Measurements from ENCODE around the gene SERBP1. TPM values are rescaled to one million over a fixed set of nuclear protein-coding genes. Genes with fewer than 3 reads are reported as not detected.

SERBP1 gene
- total RNA-seq, 1 experiment from 2014 or later = 303 TPM

GRCh38 chr1:67407498-67407897 is 22.7 kb downstream of the SERBP1 start:
- no peak for DNase-seq (ENCODE audit: low read depth)

GRCh38 chr1:67405473-67406245 is 24.5 kb downstream of the SERBP1 start:
- DNase-seq (ENCODE audit: low read depth) = no peak

GRCh38 chr1:67404212-67404620 is 26.0 kb downstream of the SERBP1 start:
- peak; percentile 64 for DNase-seq (ENCODE audit: low read depth)

- no peak for DNase-seq (ENCODE audit: low read depth)
Observed at GRCh38 chr1:67401443-67401842, 28.8 kb downstream of the SERBP1 start.

- DNase-seq (ENCODE audit: low read depth) = peak; percentile 94
Observed at GRCh38 chr1:67400029-67400786, 30.0 kb downstream of the SERBP1 start.

GRCh38 chr1:67399199-67399993 is 30.8 kb downstream of the SERBP1 start:
- DNase-seq (ENCODE audit: low read depth) = no peak

DNA sequence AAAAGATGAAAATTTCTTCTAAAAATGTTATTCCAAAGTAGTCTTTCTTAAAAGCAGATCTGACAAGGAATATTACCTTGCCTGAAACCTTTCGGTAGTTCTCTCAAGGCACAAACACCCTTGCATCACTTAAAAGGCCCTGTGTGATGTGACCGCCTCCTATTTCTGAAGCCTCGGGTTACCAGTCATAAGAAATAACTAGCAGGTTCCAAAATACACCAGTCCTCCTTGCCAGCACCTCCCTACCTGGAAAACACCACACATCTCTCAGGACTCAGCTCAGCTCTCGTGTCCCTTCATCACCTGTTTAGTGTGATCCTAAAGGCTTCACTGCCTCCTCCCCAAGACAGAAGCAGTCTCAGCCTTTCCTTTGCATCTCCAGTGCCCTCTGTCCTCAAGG is 35.7 kb downstream of the SERBP1 start:
- no peak for DNase-seq (ENCODE audit: low read depth)

DNA sequence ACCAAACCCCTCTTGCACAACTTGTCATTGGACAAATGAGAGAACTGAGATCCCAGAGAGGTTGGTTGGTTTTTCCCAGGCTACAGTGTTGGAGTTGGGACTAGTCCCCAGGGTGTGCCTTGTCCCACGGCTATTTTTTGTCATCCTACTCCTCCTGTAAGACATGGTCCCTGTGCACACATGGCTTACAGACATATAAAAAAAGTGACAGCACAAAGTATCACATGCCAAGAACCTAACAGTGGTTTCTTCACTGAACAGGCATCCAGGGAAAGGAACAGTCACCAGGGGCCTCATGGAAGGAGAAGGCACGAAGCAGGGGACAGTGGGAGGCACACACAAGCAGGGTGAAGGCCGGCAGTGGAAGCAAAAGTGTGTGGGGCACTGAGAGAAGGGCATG is 36.5 kb downstream of the SERBP1 start:
- no peak for DNase-seq (ENCODE audit: low read depth)

- no peak for DNase-seq (ENCODE audit: low read depth)
Observed at GRCh38 chr1:67393240-67393639, 37.0 kb downstream of the SERBP1 start.

- peak; percentile 96 for DNase-seq (ENCODE audit: low read depth)
Observed at GRCh38 chr1:67390041-67390887, 39.9 kb downstream of the SERBP1 start.

GRCh38 chr1:67383999-67384638 is 46.1 kb downstream of the SERBP1 start:
- no peak for DNase-seq (ENCODE audit: low read depth)

GRCh38 chr1:67382292-67382691 is 47.9 kb downstream of the SERBP1 start:
- no peak for DNase-seq (ENCODE audit: low read depth)

DNA sequence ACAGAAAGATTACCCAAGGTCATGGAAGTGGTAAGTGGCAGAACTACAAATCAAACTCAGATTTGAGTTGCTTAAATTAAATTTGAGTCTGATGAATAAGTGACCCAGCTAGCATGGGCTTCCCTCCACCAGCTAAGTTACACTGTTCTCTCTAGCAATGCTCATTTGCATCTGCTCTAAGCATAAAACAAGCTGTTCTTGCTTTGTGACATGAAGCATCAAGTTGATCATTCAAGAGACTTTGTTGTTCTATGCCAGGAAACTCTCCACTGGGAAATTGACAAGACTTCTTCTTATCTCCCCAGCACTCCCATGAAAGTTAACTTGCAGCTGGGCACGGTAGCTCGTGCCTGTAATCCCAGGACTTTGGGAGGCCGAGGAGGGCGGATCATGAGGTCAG is 49.0 kb downstream of the SERBP1 start:
- DNase-seq (ENCODE audit: low read depth) = no peak

GRCh38 chr1:67377253-67377652 is 52.9 kb downstream of the SERBP1 start:
- no peak for DNase-seq (ENCODE audit: low read depth)

- no peak for DNase-seq (ENCODE audit: low read depth)
Observed at GRCh38 chr1:67376381-67376780, 53.8 kb downstream of the SERBP1 start.

DNA sequence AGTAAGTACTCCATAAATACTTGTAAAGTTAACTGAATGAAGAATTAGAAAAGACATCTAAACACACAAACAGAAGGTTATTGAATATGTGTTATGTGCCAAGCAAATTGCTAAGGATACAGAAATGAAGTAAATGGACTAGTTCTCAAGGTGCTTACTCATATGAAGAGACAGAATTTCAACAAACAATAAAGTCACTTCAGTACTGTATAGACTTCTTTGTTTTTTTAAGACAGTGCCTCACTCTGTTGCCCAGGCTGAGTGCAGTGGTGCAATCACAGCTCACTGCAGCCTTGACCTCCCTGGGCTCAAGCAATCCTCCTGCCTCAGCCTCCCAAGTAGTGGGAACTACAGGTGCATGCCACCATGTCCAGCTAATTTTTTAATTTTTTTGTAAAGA is 57.3 kb downstream of the SERBP1 start:
- DNase-seq (ENCODE audit: low read depth) = no peak

- peak; percentile 65 for DNase-seq (ENCODE audit: low read depth)
Observed at GRCh38 chr1:67372136-67372535, 58.1 kb downstream of the SERBP1 start.

DNA sequence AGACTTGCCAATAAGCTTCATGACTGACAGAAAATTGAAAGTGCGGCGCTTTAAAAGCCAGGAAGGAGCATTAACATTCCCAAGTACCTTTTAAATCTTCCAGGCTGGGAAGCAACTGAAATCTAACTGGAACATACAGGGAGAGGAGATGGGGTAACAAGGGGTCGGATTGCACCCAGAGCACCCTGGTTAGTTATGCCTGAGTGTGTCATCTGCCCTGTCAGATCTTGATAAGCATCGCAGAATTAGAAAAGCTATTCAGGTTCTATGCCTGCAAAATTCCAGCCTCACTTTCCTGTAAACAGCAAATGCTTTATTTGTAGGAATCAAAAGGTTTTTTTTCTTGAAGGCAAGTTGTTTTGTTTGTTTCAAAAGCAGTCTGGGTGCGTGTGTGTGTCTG is 58.5 kb downstream of the SERBP1 start:
- DNase-seq (ENCODE audit: low read depth) = peak; percentile 52

DNA sequence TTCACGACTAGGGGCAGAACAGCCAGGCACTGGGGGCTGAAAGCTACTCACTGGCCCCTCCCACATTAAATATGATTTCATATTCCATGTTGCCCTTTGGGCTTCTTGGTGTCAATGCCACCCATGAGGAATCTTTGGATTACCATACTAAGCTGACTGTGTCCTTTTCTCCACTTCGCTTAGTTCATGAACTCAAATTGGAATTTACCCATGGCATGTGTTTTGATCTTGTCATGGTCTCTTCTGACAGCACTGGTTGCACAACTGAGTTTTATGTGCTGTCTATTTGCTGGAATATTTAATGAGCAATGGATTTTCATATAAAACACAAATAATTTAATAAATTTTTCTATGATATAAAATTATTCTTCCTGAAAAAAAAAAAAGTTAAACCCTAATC is 59.2 kb downstream of the SERBP1 start:
- no peak for DNase-seq (ENCODE audit: low read depth)

DNA sequence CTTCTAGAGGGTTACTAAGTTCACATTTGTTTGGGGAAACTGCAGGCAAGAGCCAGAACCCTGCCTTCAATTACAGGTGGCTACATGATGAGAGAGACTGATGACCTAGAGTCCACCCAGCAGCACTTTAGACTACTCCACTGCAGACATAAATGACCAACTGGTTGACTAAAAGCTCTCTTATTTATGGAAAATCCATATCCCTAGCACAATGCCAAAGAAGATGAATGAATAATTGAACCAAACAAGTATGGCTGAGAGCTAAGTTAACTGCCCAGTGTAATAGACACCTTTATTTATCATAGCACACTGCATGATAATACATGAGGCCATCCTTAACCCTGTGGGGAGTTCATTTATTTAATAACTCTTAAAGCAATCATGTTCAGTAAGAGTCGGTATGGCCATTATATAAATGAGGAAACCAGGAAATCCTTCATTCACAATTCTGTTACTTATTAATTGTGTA is 62.1 kb downstream of the SERBP1 start:
- DNase-seq (ENCODE audit: low read depth) = no peak

All from M059J (cell line).